GM12874 (cell line): Measurements from ENCODE around the gene USP4.

ENCODE experiments used
- CTCF ChIP-seq: IDR thresholded peaks from 2 replicates; pipeline ENCODE4 v1.5.1; 2011; ENCODE audit warnings: low read depth, mild to moderate bottlenecking, control low read depth, low read length, moderate library complexity; ENCODE audit not compliant: insufficient read depth

USP4 gene

GRCh38 chr3:49383387-49383786 is 43.5 kb upstream of the USP4 start:
- TF ChIP-seq CTCF = no peak

- no peak for TF ChIP-seq CTCF
These were observed 38.5 kb upstream of the USP4 start for GRCh38 chr3:49378249-49378895.

- TF ChIP-seq CTCF = no peak
These were observed 37.6 kb upstream of the USP4 start for GRCh38 chr3:49377483-49377882.

GRCh38 chr3:49371946-49372345 is 32.1 kb upstream of the USP4 start:
- TF ChIP-seq CTCF = no peak

GRCh38 chr3:49370585-49371290 is 30.9 kb upstream of the USP4 start:
- no peak for TF ChIP-seq CTCF

GRCh38 chr3:49362561-49362960 is 22.7 kb upstream of the USP4 start:
- no peak for TF ChIP-seq CTCF

GRCh38 chr3:49359623-49360022 is 19.8 kb upstream of the USP4 start:
- no peak for TF ChIP-seq CTCF
